K562 (cell line): ENCODE data around the gene EFNA2. TPM values are rescaled to one million over a fixed set of nuclear protein-coding genes. Genes with fewer than 3 reads are reported as not detected.
A peak's percentile ranks its signal among the peaks of the same experiment; 100 is the strongest.

ENCODE experiments used
- BMI1 ChIP-seq: fragments of 150-350 bp; IDR thresholded peaks from 2 replicates; pipeline ENCODE4 v1.6.1; 2014; ENCODE audit warnings: low read length
- BRCA1 ChIP-seq, 2 experiments: fragments of 450-650 bp in 1 of 2; sonication (generic) in 1 of 2; formaldehyde crosslinking in 1 of 2; IDR thresholded peaks; 2 replicates each; pipeline versions ENCODE4 v1.5.0 to v1.6.1; 2017 to 2020; ENCODE audit warnings: mild to moderate bottlenecking in 1 of 2, missing genetic modification reagents in 1 of 2
- EHMT2 ChIP-seq: fragments of 450-650 bp; IDR thresholded peaks from 2 replicates; pipeline ENCODE4 v1.6.1; 2018; ENCODE audit warnings: antibody characterized with exemption
- MCM7 ChIP-seq, 2 experiments: fragments of 450-650 bp; IDR thresholded peaks; 2 replicates each; pipeline ENCODE4 v1.6.1; 2016 to 2018
- SIX5 ChIP-seq, 2 experiments: IDR thresholded peaks; 2 replicates each; pipeline ENCODE4 v1.6.1; 2011; ENCODE audit warnings: low read length in 2 of 2, borderline replicate concordance in 1 of 2, low read depth in 1 of 2, mild to moderate bottlenecking in 1 of 2, moderate library complexity in 1 of 2; ENCODE audit not compliant: insufficient read depth in 1 of 2
- polyA plus RNA-seq, 8 experiments: library from polyadenylated mRNA; depleted of rRNA in 4 of 8; stranded (reverse) in 5 of 8; unstranded in 3 of 8; fragments of >200 nt; fragmentation: Nextera tagmentation in 2 of 8; fragmentation: Illumina TruSeq in 1 of 8; extraction: Ambion mirVana in 2 of 8; extraction: Trizol in 1 of 8; gene quantifications; 2 replicates each; pipeline versions ENCODE4 v1.2.1 to v1.2.3, GENCODE V29; 2011 to 2014; ENCODE audit warnings: inconsistent platforms in 1 of 8, missing spikeins in 1 of 8
- total RNA-seq, 7 experiments: library from RNA; depleted of rRNA in 6 of 7; stranded (reverse); fragments of >200 nt in 6 of 7; fragmentation: Illumina TruSeq in 2 of 7; extraction: Trizol in 2 of 7; gene quantifications; 2 replicates each; pipeline versions ENCODE4 v1.2.1 to v1.2.3, GENCODE V29; 2011 to 2021; ENCODE audit warnings: low replicate concordance in 1 of 7
- TF ChIP-seq, protein P1 (sequence below): fragments of 200-600 bp; sonication (generic); IDR thresholded peaks from one replicate; pipeline ENCODE4 v1.6.1; 2012; ENCODE audit warnings: mild to moderate bottlenecking, low read depth, low read length, inconsistent platforms
- TF ChIP-seq, protein P2 (sequence below): sonication (generic); formaldehyde crosslinking; IDR thresholded peaks from 2 replicates; pipeline ENCODE4 v1.8.1; 2022; ENCODE audit warnings: missing genetic modification reagents
- TF ChIP-seq, protein P3 (sequence below): IDR thresholded peaks from 2 replicates; pipeline ENCODE4 v1.6.1; 2012; ENCODE audit warnings: low read depth, low read length, improper control_type of control experiment, borderline replicate concordance
- TF ChIP-seq, protein P4 (sequence below): sonication (generic); formaldehyde crosslinking; IDR thresholded peaks from 2 replicates; pipeline ENCODE4 v1.4.0; 2020; ENCODE audit warnings: mild to moderate bottlenecking, missing genetic modification reagents

The EFNA2 gene
- total and polyA plus RNA-seq, 9 of the 15 experiments (the other 6 are each of a cell fraction or from before 2014, with no cell fraction given): 0.11 to 0.44 (median 0.15) TPM; not detected in 6

DNA sequence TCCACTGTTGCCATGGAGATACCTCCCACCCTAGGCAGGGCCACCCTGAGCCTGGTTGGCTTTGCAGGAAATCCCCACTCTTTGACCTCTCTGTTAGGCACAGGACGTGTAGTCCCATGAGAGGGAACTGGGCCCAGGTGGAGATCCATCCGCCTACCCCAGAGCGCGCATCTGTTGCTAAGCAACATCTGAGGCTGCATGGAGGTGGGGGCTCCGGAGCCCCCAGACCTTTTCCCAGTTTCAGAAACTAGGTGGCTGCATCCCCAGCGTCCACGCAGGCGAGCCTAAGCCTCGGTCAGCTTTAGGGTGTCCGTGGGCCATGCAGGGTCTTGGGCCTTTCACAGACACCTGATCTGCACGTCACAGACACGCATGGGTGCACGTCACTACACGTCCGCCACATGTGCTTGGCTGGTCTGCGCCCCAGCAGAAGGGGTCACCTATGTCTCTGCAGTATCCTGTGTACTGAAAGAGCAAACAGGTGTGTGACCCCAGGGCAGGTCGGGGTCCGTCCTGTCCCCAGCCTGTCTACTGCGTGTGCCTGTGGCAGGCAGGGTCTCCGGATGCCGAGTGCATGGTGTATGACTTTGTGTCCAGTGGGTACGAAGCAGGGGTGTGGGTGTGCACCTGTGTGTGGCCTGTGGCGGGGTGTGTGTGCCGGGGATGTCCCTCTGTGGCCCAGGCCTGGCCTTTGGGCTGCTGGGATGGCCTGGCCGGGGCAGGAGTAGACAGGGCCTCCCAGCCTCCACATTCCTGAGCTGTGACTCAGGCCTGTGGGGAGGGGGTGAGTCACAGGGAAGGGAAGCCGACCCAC is 20.7 kb upstream of the EFNA2 start (continued):
- TF ChIP-seq, protein P1, sequence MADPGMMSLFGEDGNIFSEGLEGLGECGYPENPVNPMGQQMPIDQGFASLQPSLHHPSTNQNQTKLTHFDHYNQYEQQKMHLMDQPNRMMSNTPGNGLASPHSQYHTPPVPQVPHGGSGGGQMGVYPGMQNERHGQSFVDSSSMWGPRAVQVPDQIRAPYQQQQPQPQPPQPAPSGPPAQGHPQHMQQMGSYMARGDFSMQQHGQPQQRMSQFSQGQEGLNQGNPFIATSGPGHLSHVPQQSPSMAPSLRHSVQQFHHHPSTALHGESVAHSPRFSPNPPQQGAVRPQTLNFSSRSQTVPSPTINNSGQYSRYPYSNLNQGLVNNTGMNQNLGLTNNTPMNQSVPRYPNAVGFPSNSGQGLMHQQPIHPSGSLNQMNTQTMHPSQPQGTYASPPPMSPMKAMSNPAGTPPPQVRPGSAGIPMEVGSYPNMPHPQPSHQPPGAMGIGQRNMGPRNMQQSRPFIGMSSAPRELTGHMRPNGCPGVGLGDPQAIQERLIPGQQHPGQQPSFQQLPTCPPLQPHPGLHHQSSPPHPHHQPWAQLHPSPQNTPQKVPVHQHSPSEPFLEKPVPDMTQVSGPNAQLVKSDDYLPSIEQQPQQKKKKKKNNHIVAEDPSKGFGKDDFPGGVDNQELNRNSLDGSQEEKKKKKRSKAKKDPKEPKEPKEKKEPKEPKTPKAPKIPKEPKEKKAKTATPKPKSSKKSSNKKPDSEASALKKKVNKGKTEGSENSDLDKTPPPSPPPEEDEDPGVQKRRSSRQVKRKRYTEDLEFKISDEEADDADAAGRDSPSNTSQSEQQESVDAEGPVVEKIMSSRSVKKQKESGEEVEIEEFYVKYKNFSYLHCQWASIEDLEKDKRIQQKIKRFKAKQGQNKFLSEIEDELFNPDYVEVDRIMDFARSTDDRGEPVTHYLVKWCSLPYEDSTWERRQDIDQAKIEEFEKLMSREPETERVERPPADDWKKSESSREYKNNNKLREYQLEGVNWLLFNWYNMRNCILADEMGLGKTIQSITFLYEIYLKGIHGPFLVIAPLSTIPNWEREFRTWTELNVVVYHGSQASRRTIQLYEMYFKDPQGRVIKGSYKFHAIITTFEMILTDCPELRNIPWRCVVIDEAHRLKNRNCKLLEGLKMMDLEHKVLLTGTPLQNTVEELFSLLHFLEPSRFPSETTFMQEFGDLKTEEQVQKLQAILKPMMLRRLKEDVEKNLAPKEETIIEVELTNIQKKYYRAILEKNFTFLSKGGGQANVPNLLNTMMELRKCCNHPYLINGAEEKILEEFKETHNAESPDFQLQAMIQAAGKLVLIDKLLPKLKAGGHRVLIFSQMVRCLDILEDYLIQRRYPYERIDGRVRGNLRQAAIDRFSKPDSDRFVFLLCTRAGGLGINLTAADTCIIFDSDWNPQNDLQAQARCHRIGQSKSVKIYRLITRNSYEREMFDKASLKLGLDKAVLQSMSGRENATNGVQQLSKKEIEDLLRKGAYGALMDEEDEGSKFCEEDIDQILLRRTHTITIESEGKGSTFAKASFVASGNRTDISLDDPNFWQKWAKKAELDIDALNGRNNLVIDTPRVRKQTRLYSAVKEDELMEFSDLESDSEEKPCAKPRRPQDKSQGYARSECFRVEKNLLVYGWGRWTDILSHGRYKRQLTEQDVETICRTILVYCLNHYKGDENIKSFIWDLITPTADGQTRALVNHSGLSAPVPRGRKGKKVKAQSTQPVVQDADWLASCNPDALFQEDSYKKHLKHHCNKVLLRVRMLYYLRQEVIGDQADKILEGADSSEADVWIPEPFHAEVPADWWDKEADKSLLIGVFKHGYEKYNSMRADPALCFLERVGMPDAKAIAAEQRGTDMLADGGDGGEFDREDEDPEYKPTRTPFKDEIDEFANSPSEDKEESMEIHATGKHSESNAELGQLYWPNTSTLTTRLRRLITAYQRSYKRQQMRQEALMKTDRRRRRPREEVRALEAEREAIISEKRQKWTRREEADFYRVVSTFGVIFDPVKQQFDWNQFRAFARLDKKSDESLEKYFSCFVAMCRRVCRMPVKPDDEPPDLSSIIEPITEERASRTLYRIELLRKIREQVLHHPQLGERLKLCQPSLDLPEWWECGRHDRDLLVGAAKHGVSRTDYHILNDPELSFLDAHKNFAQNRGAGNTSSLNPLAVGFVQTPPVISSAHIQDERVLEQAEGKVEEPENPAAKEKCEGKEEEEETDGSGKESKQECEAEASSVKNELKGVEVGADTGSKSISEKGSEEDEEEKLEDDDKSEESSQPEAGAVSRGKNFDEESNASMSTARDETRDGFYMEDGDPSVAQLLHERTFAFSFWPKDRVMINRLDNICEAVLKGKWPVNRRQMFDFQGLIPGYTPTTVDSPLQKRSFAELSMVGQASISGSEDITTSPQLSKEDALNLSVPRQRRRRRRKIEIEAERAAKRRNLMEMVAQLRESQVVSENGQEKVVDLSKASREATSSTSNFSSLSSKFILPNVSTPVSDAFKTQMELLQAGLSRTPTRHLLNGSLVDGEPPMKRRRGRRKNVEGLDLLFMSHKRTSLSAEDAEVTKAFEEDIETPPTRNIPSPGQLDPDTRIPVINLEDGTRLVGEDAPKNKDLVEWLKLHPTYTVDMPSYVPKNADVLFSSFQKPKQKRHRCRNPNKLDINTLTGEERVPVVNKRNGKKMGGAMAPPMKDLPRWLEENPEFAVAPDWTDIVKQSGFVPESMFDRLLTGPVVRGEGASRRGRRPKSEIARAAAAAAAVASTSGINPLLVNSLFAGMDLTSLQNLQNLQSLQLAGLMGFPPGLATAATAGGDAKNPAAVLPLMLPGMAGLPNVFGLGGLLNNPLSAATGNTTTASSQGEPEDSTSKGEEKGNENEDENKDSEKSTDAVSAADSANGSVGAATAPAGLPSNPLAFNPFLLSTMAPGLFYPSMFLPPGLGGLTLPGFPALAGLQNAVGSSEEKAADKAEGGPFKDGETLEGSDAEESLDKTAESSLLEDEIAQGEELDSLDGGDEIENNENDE: no peak
- TF ChIP-seq MCM7 (IDR thresholded peaks at IDR 0.05): no peak
- TF ChIP-seq, protein P2, sequence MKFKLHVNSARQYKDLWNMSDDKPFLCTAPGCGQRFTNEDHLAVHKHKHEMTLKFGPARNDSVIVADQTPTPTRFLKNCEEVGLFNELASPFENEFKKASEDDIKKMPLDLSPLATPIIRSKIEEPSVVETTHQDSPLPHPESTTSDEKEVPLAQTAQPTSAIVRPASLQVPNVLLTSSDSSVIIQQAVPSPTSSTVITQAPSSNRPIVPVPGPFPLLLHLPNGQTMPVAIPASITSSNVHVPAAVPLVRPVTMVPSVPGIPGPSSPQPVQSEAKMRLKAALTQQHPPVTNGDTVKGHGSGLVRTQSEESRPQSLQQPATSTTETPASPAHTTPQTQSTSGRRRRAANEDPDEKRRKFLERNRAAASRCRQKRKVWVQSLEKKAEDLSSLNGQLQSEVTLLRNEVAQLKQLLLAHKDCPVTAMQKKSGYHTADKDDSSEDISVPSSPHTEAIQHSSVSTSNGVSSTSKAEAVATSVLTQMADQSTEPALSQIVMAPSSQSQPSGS (CRISPR knock-in tag): peak; percentile 64; the same call in 1 of the 2 replicates
- TF ChIP-seq, protein P3, sequence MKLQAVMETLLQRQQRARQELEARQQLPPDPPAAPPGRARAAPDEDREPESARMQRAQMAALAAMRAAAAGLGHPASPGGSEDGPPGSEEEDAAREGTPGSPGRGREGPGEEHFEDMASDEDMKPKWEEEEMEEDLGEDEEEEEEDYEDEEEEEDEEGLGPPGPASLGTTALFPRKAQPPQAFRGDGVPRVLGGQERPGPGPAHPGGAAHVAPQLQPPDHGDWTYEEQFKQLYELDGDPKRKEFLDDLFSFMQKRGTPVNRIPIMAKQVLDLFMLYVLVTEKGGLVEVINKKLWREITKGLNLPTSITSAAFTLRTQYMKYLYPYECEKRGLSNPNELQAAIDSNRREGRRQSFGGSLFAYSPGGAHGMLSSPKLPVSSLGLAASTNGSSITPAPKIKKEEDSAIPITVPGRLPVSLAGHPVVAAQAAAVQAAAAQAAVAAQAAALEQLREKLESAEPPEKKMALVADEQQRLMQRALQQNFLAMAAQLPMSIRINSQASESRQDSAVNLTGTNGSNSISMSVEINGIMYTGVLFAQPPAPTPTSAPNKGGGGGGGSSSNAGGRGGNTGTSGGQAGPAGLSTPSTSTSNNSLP: no peak
- TF ChIP-seq EHMT2: no peak
- no peak for TF ChIP-seq BMI1
- TF ChIP-seq SIX5 (IDR thresholded peaks at IDR 0.05; ENCODE audit: borderline replicate concordance in 1 of 2, insufficient read depth in 1 of 2, low read depth in 1 of 2, low read length in 2 of 2): no peak
- TF ChIP-seq, protein P4, sequence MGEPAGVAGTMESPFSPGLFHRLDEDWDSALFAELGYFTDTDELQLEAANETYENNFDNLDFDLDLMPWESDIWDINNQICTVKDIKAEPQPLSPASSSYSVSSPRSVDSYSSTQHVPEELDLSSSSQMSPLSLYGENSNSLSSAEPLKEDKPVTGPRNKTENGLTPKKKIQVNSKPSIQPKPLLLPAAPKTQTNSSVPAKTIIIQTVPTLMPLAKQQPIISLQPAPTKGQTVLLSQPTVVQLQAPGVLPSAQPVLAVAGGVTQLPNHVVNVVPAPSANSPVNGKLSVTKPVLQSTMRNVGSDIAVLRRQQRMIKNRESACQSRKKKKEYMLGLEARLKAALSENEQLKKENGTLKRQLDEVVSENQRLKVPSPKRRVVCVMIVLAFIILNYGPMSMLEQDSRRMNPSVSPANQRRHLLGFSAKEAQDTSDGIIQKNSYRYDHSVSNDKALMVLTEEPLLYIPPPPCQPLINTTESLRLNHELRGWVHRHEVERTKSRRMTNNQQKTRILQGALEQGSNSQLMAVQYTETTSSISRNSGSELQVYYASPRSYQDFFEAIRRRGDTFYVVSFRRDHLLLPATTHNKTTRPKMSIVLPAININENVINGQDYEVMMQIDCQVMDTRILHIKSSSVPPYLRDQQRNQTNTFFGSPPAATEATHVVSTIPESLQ (CRISPR knock-in tag): 0 out of 2 replicates have a peak, but pooled peaks have one; percentile 23
- no peak for TF ChIP-seq BRCA1 (IDR thresholded peaks at IDR 0.05)
- TF ChIP-seq BRCA1 (CRISPR knock-in tag; IDR thresholded peaks at IDR 0.05): no peak
